Uterus (tissue), 2 donors: ENCODE measurements around the gene TTC14.

ENCODE experiments used
- CTCF ChIP-seq, 4 experiments: fragments of 200-600 bp in 2 of 4; fragments of 450-650 bp in 2 of 4; sonication (generic) in 2 of 4; IDR thresholded peaks; one replicate each; pipeline ENCODE4 v1.5.1; 2016 to 2019; ENCODE audit warnings: antibody characterized with exemption in 4 of 4, mild to moderate bottlenecking in 2 of 4, moderate library complexity in 1 of 4
- POLR2A ChIP-seq, 2 donors: fragments of 450-650 bp; IDR thresholded peaks; one replicate each; pipeline ENCODE4 v1.6.1; 2016; ENCODE audit warnings: antibody characterized with exemption in 2 of 2, mild to moderate bottlenecking in 1 of 2, moderate library complexity in 1 of 2

GRCh38 chr3:180594631-180595558 is 7.1 kb upstream of the TTC14 start:
- TF ChIP-seq CTCF (IDR thresholded peaks at IDR 0.05) (no peak), POLR2A (IDR thresholded peaks at IDR 0.05) (no peak)
